ENCODE data around the gene SPACA5B.

DNA sequence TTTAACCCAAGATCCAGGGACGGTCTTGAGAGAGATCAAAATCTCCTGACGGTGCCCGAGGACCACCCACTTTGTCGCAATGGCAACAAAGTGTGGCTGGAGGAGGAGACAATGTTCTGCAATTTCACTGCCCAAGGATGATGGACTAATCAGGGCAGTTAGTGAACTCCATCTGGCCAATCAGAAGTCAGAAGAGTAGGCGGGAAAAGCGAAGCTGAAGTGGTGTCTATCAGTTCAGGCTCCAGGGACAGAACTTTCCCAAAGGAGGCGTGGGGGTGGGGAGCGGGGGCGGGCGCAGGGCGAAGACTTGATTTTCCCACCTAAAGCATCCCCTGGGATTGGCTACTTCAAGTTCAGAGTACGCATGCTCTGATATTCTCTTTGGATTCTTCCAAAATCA, 25.6 kb downstream of the SPACA5B start:
- TF ChIP-seq CTCF (IDR thresholded peaks at IDR 0.05), result no peak
- TF ChIP-seq POLR2A (IDR thresholded peaks at IDR 0.05), result no peak
